Fibroblast of upper back skin (primary cell): ENCODE measurements around the gene MRGPRX4.

Experiments used
- DNase-seq: peaks from one replicate; pipeline ENCODE4 v3.0.0-alpha.2; 2013

MRGPRX4 gene

DNA sequence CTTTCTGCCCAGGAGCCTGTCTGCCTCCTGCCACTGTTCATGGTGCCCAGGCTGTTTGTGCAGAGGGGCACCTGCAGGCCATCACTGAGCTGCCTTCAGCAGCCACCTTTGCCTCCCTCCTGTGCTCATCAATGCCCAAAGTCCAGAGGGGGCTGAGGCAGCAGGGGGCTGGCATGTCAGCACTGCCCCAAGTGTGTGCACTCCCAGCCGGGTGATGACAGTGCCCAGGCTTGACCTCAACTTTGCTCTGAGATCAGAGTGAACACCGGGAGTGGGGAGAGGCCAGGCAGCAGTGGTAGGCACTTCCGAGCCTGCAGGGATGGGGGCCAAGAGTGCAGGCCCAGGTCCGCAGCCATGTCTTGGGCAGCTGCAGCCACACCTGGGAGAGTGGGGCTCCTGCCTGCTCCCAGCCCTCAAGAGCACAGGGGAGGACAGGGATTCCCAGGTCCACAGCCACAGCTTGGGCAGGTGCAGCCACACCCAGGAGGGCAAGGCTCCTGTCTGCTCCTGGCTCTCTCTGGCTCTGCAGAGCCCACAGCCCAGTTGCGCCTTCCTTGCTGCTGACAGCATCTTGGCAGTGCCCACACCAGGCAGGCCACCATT is 48.7 kb downstream of the MRGPRX4 start:
- no peak for DNase-seq

DNA sequence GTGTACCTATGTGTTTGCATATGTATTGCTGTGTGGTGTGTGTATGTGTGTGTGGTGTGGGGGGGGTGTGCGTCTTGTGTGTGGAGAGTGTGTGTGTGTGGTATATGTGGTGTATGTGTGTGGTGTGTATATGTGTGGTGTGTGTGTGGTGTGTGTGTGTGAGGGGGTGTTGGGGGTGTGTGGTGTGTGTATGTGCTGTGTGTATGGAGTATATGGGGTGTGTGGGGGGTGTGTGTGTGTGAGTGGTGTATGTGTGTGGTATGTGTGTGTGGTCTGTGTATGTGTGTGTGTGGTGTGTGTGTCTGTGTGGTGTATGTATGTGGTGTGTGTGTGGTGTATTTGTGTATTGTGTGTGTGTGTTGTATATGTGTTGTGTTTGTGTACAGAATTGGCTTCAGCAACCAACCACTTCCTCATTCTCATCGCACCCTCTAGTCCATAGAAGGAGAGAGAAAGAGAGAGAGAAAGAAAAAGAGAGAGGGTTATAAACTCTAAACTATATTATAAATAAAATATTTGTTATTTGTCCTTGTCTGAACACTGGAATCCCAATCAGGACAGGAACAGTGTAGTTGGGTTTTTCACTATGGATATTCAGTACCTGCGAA is 50.3 kb downstream of the MRGPRX4 start:
- DNase-seq, result no peak
